ENCODE measurements around the gene EPB41L5.
"Not testable (repeated sequence)": the region's sequence is repeated elsewhere in the genome, so short reads cannot be mapped to it uniquely, and the experiment has no call there.

The EPB41L5 gene

DNA sequence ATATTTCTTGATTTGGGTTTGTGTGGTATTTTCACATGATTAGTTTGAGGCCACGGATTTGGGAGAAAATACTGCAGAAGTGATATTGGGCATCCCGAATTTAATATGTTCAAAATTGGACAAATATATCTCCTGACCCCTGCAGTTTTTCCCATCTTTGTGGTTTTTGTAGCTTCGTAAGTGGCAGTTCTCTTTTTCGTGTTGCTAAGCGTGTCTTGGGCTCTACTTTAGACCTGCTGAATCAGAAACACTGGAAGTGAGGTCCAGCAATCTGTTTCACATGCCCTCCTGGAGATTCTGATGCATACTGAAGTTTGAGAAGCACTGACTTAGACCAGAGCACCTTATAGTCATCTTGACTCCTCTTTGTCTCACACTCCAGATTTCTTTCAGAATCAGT is 98.3 kb downstream of the EPB41L5 start:
- no peak overlapping the region for H3K4me3 ChIP-seq (ENCODE audit: low read depth, low read length)
- TF ChIP-seq, protein P1, sequence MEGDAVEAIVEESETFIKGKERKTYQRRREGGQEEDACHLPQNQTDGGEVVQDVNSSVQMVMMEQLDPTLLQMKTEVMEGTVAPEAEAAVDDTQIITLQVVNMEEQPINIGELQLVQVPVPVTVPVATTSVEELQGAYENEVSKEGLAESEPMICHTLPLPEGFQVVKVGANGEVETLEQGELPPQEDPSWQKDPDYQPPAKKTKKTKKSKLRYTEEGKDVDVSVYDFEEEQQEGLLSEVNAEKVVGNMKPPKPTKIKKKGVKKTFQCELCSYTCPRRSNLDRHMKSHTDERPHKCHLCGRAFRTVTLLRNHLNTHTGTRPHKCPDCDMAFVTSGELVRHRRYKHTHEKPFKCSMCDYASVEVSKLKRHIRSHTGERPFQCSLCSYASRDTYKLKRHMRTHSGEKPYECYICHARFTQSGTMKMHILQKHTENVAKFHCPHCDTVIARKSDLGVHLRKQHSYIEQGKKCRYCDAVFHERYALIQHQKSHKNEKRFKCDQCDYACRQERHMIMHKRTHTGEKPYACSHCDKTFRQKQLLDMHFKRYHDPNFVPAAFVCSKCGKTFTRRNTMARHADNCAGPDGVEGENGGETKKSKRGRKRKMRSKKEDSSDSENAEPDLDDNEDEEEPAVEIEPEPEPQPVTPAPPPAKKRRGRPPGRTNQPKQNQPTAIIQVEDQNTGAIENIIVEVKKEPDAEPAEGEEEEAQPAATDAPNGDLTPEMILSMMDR (IDR thresholded peaks at IDR 0.05; ENCODE audit: low read depth, low read length) = no peak

DNA sequence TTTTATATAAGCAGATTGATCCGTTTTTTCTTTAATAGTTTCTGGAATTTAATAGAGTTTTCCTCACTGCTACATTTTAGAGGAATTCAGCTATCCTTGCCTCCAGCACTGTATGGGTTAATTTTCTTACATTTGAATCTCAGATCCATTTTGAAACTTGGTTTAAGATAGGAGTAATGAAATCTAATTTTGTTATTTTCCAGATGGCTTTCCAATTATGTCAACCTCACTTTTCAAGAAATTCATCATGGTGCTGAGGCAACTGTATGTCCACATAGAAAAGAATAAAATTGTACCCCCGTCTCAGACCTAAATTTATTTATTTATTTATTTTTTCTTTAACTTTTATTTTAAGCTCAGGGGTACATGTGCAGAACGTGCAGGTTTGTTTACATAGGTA is 105.1 kb downstream of the EPB41L5 start:
- H3K4me3 ChIP-seq (ENCODE audit: low read depth, low read length) = no peak overlapping the region
- TF ChIP-seq, protein P1 (IDR thresholded peaks at IDR 0.05; ENCODE audit: low read depth, low read length) = no peak

DNA sequence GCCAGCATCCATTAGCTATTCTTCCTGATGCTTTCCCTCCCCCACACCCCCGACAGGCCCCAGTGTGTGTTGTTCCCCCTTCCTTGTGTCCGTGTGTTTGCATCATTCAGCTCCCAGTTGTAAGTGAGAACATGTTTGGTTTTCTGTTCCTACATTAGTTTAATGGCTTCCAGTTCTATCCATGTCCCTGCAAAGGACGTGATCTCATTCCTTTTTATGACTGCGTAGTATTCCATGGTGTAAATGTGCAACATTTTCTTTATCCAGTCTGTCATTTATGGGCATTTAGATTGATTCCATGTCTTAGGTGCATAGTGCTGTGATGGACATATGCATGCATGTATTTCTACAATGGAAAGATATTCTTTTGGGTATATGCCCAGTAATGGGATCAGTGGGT is 105.6 kb downstream of the EPB41L5 start:
- H3K4me3 ChIP-seq (ENCODE audit: low read depth, low read length) = no peak overlapping the region
- TF ChIP-seq, protein P1 (IDR thresholded peaks at IDR 0.05; ENCODE audit: low read depth, low read length) = no peak

DNA sequence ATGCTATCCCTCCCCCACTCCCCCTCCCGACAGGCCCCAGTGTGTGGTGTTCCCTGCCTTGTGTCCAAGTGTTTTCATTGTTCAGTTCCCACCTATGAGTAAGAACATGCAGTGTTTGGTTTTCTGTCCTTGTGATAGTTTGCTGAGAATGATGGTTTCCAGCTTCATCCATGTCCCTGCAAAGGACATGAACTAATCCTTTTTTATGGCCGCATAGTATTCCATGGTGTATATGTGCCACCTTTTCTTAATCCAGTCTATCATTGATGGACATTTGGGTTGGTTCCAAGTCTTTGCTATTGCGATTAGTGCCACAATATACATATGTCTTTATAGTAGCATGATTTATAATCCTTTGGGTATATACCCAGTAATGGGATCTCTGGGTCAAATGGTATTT is 108.5 kb downstream of the EPB41L5 start:
- not testable (repeated sequence) for H3K4me3 ChIP-seq (ENCODE audit: low read depth, low read length)

DNA sequence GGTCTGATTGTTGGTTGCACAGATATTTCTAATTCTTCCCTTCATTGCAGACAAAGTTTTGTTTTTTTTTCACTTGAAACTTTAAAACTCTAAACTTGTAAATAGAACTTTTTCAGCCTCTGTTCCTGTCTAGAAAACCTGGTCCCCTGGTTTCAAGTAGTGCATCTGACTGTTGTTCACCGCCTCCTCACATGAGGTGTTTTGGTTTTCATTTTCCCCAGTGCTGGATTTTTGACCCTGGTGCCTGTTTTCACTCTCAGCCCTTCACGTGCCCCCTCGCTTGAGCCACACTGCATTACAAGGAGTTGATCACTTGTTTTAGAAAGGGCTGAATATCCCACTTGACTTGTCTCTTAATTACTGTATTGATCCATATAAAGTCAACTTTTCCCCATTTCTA is 110.2 kb downstream of the EPB41L5 start:
- TF ChIP-seq, protein P1 (IDR thresholded peaks at IDR 0.05; ENCODE audit: low read depth, low read length) = no peak
- H3K4me3 ChIP-seq (ENCODE audit: low read depth, low read length) = no peak overlapping the region

DNA sequence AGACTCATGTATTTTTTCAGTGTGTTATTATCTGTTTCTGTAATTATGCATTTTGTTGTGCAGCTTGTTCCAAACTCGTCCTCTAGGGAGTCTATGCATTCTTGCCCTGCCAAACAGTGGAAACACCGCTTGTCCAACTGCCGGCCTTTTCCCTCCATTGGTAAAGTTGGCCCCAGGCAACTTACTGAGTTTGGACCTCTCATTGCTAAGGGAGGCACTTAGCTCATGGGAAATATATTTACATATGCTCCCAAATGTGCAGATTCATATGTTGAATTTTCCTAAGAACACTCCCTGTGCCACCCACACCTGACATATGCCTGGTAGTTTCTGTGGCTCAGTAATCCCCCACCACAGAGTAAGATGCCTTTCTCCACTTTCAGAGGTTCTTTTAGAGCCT is 112.3 kb downstream of the EPB41L5 start:
- TF ChIP-seq, protein P1 (IDR thresholded peaks at IDR 0.05; ENCODE audit: low read depth, low read length) = no peak
- H3K4me3 ChIP-seq (ENCODE audit: low read depth, low read length) = no peak overlapping the region

DNA sequence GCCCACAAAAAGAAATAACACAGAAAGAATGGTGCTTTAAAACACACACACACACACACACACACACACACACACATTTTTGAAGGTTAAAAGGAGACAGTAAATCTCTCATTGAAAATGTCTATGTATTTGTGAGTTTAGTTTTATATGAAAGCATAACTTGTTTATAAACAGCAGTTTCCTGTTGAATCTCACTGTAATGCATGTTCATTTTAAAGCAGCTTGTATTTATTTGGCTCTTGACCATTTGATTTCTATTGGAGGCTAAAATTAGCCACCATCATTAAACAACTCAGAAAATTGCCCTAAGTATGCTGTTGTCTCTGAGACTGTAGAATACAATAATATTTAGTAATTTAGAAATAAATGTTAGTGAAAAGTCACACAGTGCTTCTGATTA is 115.3 kb downstream of the EPB41L5 start:
- TF ChIP-seq, protein P1 (IDR thresholded peaks at IDR 0.05; ENCODE audit: low read depth, low read length) = no peak
- no peak overlapping the region for H3K4me3 ChIP-seq (ENCODE audit: low read depth, low read length)

DNA sequence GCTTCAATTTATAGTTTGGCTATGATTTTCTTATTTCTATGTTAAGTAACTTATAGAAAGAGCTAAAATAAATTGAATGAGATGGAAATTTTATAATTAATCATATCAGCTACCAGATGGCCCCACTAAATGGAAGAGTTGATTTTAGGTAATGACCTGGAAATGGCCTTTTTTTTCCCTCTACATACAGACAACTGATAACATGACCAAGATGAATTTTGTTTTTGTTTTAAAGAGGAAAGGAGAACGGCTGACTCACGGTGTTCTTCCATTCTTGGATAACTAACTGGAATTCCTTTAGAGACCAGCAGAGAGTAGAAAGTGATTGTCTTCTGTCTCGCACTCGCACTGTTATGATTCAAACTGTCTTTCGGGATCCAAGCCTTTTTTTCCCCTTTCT is 119.3 kb downstream of the EPB41L5 start:
- H3K4me3 ChIP-seq (ENCODE audit: low read depth, low read length) = peak overlapping the region; percentile 5; the same call in 1 of the 2 replicates
- TF ChIP-seq, protein P1 (IDR thresholded peaks at IDR 0.05; ENCODE audit: low read depth, low read length) = no peak

Measured in WI38 (cell line).